ENCODE data around the gene BEND3. TPM values are rescaled to one million over a fixed set of nuclear protein-coding genes. Genes with fewer than 3 reads are reported as not detected.
"Not testable (repeated sequence)": the region's sequence is repeated elsewhere in the genome, so short reads cannot be mapped to it uniquely, and the experiment has no call there.

The BEND3 gene
- total RNA-seq, 1 donor from 2014 or later: 6.8 TPM

DNA sequence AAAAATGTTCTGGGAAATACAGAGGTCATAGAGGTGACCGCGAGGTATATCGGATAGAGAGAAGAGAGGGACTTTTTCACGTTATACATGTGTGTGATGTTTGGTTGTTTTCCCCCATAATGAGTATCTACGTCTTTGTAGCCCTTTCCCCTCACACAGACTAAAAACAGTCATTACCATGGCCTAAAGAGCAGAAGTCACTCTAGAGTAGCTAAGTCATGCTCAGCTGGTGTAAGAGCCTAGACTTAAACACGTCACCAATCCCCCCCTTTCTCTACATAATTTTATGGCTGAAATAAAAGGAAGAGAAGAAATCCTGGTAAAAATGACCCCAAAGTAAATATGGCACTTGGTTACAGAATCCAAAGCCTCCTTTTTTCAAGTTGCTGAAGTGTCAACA, 6.0 kb upstream of the BEND3 start:
- no peak for DNase-seq (ENCODE audit: low read depth)

DNA sequence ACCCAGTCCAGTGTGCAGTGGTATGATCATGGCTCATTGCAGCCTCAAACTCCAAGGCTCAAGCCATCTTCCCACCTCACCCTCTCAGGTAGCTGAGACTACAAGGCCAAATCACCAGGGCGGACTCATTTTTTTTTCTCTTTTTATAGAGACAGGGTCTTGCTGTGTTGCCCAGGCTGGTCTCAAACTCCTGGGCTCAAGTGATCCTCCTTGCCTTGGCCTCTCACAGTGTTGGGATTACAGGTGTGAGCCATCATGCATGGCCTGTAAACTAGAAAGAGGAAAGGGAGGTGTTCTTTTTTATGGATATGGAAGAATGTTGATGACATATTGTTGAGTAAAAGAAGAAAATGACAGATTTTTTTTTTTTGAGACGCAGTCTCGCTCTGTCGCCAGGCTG, 5.1 kb upstream of the BEND3 start:
- DNase-seq (ENCODE audit: low read depth): no peak

DNA sequence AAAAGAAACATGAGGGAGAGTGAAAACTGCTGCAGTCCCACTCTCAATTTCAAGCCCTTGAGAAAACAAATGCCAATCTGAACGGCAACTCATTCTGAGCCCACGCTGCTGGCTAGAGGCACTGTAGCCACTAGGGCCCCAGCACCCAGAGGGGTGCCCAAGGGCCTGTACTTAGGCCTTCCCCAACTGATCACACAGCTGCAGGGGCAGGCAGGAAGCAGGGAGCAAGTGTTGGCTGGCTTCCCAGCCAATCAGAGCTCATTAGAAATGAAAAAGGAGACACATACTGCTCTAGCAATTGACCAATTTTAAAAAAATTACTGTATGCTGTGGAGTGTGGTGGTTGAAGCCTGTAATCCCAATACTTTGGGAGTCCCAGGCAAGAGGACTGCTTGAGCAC, 3.7 kb upstream of the BEND3 start:
- no peak for DNase-seq (ENCODE audit: low read depth)

DNA sequence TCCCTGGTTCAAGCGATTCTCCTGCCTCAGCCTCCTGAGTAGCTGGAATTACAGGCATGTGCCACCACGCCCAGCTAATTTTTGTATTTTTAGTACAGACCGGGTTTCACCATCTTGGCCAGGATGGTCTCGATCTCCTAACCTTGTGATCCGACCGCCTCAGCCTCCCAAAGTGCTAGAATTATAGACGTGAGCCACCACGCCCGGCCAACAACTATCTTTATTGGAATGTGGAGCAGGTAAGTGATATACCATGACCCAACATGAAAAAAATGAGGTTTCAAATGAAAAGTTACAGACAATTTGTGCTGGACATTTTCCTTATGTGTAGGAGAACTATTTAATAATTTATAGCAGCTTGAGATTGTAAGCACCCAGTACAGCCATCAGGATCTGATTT, 3.2 kb upstream of the BEND3 start:
- DNase-seq (ENCODE audit: low read depth): not testable (repeated sequence)

DNA sequence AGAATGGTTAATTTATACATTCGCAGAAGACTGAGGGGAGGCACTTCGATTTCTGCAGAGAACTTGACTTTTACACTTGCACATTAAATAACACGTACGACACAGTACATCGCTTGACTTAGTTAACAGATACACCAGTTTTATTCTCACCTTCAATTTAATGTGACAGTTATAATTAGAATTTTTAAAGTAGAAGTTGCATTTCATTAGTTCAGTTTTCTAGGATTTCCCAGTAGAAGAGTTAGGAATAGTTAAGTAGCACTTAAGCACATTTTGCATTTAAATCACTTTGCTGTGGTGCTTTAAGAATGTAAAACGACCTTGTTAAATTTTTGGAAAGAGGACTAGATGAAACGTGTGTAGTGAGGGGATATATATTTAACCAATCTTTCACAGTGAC, 1.6 kb upstream of the BEND3 start:
- DNase-seq (ENCODE audit: low read depth): no peak

GRCh38 chr6:107116328-107116892, 1.1 kb upstream of the BEND3 start:
- peak; percentile 8 for DNase-seq (ENCODE audit: low read depth)

DNA sequence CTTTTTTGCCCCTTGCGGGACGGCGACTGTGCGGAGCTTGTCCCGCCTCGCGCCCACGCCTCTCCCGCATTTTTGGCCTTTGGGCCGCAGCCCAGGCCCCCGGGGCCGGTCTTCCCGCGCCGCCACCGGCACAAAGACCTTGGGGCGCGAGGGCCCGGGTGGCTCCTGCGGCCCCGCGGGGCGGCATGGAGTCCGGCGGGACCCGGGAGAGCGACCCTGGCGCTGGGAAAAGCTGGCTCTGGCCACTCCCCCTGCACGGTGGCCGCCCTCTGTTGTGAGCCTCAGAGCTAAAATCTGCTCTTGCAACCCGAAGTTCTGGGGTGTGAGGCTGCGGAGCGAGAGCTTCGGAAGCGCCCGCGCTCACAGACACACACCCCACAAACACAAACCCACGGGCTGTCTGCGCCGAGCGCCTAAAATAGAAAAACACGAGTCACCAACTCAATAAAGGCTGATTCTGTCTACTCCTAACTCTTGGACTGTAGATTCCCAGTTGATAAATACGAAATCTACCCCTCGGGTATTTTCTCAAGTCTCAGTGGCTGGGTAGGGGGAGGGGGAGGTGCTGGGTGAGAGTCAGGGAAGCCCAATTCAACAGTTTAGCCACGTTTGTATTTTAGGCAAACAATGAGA, 496 bp upstream of the BEND3 start:
- DNase-seq (ENCODE audit: low read depth): peak; percentile 35

DNA sequence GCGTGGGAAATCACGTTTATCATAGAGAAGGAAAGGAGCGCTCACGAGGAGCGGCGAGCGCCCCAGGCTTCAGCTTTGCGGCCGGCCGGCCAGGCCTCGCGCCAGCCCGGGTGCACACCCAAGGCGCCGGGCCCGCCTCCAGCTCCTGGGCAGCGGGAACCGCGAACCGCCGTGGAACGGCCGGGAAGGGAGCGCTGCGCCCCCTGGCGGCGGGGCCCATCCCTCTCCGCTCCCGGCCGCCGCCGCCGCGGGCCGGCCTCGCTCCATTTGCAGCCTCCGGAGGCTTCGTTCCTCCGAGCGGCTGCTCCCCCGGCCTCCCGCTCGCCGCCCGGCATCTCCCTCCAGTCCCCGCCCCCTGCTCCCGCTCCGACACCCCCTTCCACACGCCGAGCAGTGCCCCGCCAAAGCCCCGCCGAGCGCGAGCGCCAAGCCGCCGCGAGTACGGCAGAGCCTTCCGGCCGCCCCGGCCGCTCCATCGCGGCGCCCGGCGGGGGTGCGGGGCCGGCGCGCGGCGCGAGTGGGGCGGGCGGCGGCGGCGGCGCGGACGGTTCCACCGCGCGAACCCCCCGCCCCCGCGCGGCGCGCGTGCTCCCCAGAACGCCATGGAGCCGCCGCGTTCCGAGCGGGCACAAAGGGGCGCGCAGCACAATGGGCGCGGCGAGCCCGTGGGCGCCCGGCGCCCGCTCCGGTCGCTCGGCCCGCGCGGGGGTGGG, 946 bp downstream of the BEND3 start:
- DNase-seq (ENCODE audit: low read depth): peak; percentile 44

DNA sequence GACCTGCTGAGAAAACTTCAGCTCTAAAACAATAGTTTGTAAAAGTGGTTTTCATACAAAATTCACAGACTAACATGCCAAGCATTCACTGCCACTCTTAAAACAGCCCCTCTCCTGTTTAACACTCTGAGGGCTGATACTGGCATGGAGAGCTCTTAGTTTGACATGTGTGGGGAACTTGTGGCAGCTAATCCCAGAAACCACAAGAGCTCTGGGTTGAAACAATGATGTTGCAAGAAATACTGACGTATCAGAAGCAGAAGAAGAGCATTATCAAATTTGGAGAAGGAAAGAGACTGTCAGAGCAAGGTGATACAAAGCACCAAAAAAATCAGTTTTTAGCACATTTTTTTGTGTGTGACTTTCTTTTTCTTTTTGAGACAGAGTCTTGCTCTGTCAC, 5.1 kb downstream of the BEND3 start:
- DNase-seq (ENCODE audit: low read depth): peak; percentile 44

- DNase-seq (ENCODE audit: low read depth): peak; percentile 88
Observed at GRCh38 chr6:107108201-107108890, 7.0 kb downstream of the BEND3 start.

GRCh38 chr6:107107791-107108190, 7.5 kb downstream of the BEND3 start:
- DNase-seq (ENCODE audit: low read depth): no peak

- no peak for DNase-seq (ENCODE audit: low read depth)
Observed at GRCh38 chr6:107106165-107106564, 9.2 kb downstream of the BEND3 start.

DNA sequence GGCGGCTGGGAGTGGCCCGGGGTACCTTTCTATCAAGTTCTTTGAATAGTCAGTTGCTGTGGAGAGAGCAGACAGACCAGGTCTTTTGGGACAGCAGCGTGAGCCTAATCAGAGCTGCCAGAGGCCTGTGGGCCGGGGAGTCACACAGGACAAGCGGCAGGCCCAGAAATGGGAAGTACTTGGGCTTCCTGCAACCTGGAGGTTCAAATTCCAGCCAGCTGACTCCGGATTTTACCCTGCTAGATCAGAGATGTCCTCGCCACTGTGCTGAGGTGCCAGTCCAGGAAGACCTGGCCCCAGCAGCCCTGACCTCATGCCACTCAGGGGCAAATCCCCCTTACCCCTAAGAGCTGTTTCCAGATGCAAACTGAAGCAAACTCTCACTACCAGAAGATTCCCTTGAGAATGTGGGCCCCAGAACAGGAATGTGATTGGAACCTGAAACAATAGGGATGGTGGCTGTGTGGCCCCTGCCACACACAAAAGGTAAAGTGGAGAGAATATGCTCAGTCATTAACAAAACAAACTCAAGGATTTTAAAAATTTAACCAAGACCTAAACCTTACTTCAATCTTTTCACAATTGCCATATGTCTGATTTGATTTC, 9.7 kb downstream of the BEND3 start:
- DNase-seq (ENCODE audit: low read depth): no peak

- DNase-seq (ENCODE audit: low read depth): no peak
Observed at GRCh38 chr6:107103082-107103481, 12.2 kb downstream of the BEND3 start.

- DNase-seq (ENCODE audit: low read depth): no peak
Observed at GRCh38 chr6:107102414-107102805, 12.9 kb downstream of the BEND3 start.

GRCh38 chr6:107101686-107102413, 13.5 kb downstream of the BEND3 start:
- DNase-seq (ENCODE audit: low read depth): no peak

- DNase-seq (ENCODE audit: low read depth): no peak
Observed at GRCh38 chr6:107101211-107101610, 14.1 kb downstream of the BEND3 start.

- DNase-seq (ENCODE audit: low read depth): no peak
Observed at GRCh38 chr6:107098436-107099307, 16.6 kb downstream of the BEND3 start.

DNA sequence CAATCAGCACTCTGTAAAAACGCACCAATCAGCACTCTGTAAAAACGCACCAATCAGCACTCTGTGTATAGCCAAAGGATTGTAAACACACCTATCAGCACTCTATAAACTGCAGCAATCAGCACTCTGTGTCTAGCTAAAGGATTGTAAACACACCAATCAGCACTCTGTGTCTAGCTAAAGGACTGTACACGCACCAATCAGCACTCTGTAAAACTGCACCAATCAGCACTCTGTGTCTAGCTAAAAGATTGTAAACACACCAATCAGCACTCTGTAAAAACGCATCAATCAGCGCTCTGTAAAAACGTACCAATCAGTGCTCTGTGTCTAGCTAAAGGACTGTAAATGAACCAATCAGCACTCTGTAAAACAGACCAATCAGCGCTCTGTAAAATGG, 30.9 kb downstream of the BEND3 start:
- DNase-seq (ENCODE audit: low read depth): not testable (repeated sequence)

DNA sequence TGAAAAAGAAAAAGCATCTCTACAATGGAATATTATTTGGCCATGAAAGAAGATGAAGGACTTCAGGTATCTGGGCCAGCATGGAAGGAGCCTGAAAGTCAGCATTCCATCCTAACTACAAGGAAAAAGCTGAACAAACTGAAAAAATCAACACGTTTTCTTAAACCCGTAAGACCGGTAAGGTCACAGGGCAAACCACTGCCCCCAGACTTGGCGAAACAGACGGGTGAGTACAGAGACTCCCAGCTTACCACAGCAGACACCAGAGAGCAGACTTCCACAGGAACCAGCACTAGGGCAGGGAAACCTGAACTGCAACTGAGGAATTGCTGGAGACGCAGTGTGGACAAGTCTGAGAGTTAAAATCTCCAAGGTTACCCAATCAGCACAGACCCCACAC, 31.4 kb downstream of the BEND3 start:
- no peak for DNase-seq (ENCODE audit: low read depth)

Measured in renal cortical epithelial cell (primary cell).